HG02885 (cell line): ENCODE measurements around the gene BTBD2.

Experiments used
- ATAC-seq: cut with Tn5 transposase; IDR thresholded peaks from one replicate; pipeline ENCODE4 v1.9.1; 2021; ENCODE audit warnings: mild to moderate bottlenecking; ENCODE audit not compliant: unreplicated experiment, poor library complexity

Gene BTBD2

GRCh38 chr19:1944916-1945561, 70.5 kb downstream of the BTBD2 start:
- no peak for ATAC-seq

- no peak for ATAC-seq
Observed at GRCh38 chr19:1944088-1944915, 71.2 kb downstream of the BTBD2 start.

DNA sequence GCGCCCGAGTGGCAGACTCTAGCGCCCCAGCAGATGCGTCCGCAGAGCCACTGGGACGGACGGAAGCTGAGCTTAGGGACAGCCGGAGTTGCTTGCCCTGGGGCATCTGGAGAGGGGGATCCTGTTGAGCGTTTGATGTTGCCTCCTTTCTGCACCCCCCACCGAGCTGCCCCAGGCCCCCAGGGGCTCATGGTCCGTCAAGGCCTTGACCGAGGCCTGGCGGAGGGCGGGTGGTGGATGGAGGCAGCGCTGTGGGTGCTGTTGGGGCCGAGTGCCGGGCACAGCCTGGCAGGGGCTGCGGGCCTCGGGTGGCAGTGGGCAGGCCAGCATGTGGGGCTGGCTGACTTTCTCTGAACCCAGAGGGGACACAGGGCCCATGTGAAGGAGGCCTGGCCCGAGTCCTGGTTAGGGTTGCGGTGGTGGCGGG, 71.8 kb downstream of the BTBD2 start:
- no peak for ATAC-seq

GRCh38 chr19:1942934-1943555, 72.5 kb downstream of the BTBD2 start:
- no peak for ATAC-seq

DNA sequence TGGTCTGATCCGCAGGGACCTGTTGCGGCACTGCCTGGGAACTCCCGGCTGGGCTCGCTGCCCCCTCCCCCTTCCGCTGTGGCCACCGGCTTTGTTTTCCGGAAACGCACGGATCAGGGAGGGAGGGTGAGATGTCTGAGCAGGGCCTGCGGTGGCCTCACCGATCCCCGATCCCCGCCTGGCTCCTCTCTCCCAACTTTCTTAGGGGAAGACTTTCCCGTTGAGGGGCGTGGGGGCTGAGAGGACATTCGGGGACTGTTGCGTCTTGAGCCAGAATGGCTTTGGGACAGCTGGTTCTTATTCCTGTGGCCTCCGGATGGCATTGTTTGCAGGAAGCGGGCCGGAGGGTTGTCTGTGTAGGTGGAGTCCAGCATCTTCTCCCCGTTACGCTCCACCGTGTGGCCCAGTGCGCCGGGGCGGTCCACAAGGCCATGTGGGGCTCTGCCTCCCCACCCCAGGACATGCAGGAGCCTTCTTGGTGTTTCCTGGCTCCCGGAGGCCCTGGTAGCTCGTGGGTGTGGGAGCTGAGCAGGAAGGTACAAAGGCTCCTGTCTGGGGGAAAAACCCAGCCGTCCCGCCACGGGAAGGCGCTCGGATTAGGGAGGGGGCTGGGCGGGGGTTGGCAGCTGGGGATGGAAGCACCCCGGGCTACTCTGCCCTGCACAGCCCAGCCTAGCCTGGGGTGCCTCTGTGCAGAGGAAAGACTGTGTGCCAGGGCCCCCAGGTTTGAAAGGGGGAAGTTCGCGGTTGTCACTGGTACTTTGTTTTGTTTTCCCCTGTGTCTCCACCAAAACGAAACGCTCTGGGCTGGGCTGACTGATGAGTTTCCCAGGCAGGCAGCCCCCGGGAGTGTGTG, 73.2 kb downstream of the BTBD2 start:
- no peak for ATAC-seq

DNA sequence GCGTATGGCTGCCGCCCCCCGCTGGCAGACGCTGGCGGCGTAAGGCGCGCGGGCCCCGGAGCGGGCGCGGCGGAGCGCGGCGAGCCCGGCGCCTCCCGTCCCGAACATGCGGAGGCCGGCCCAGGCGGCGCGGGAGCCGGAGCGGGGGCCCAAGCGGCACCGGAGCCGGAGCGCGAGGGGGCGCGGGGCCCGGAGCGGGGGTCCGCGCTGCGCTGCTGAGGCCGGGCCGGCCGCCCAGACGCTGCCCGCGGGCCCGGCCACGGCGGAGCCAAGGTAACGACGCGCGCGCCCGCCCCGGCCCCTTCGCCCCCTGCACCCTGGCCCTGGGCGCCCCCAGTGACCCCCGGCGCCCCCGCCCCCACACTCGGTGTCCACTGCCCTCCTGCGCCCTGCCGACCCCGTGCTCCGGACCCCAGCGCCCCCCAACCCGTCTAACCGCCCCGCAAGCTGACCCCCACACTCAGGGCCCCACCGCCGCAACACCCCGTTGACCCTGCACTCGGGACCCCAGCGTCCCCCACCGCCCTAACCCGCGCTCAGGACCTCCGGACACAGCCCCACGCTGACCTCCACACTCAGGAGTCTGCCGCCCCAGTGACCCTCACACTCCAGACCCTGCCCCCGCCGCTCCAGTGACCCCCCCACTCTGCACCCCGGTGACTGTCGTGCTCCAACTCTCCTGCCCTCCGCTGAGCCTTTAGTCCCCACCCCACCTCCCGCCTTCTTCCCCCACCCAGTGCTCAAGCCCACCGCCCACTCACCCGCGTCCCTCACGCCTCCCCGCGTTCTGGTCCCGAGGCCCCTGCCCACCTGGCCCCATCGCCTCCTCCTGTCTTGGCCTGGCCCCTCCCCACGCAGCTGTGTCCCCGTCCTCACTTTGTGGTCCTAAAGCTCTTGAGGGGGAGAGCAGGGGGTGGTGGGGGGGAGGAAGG, 74.1 kb downstream of the BTBD2 start, which contains the start of gene CSNK1G2:
Gene CSNK1G2 (plus strand): TSS at position 27 of the 932 bp plus-strand sequence. CDS start 28,601 bp downstream, outside the sequence.
- ATAC-seq = no peak

GRCh38 chr19:1938071-1938470, 77.4 kb downstream of the BTBD2 start:
- ATAC-seq = no peak

DNA sequence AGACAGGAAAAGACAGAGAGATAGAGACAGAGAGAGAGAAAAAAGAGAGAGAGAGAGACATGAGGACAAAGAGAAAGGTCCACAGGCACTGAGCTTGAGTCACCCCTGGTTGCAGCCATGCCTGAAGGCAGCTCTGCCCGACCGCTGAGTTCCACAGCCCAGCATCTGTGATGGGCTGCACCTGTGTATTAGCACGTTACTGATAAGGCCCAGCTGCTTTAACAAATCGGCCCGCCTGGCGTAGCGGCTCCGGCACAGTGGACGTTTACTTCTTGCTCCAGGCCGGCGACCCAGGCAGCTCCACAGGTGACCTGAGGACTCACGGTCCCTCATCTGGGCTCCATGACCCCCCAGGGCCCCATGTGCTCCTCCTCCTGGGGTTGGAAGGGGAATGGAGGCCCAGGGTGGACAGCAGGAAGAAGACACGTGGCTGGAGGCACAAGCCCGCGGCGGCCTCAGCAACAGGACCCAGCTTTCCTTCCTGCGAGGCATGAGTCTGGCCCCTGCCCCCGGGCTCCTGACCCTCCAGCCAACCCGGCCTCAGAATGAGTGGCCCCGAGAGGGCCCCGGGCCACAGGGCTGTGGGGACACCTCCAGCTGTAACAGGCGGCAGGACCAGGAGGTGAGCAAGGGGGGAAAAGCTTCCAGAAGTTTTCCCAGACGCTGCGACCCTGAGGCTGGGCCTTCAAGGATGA, 78.5 kb downstream of the BTBD2 start:
- no peak for ATAC-seq

DNA sequence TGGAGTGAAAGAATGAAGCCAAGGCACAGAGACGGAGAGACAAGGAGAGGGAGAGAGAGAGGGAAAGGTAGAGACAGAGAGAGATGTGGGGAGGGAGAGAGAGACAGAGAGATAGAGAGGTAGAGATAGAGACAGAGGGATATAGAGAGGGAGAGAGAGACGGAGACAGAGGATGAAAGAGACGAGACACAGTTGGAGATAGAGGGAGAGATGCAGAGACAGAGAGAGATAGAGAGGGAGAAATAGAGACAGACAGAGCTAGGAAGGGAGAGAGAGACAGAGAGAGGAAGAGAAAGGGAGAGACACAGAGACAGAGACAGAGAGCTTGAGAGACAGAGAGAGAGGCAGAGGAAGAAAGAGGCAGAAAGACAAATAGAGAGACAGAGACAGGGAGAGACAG, 79.1 kb downstream of the BTBD2 start:
- ATAC-seq = no peak

- no peak for ATAC-seq
Observed at GRCh38 chr19:1935484-1936208, 79.9 kb downstream of the BTBD2 start.
